Glutamatergic neuron (in vitro differentiated cells): ENCODE results near the gene DHX15. TPM values are rescaled to one million over a fixed set of nuclear protein-coding genes. Genes with fewer than 3 reads are reported as not detected.

Source experiments
- DNase-seq: peaks from one replicate; pipeline ENCODE4 v3.0.0; 2022
- H3K27ac Mint-ChIP-seq: one replicate; pipeline ENCODE4 v1.8.0; 2020; ENCODE audit warnings: mild to moderate bottlenecking, mixed read lengths, inconsistent platforms; ENCODE audit not compliant: unreplicated experiment
- H3K27me3 Mint-ChIP-seq: one replicate; pipeline ENCODE4 v1.8.0; 2020; ENCODE audit warnings: mild to moderate bottlenecking, moderate library complexity, mixed read lengths, inconsistent platforms; ENCODE audit not compliant: unreplicated experiment
- H3K36me3 Mint-ChIP-seq: one replicate; pipeline ENCODE4 v1.8.0; 2020; ENCODE audit warnings: mild to moderate bottlenecking, mixed read lengths, inconsistent platforms; ENCODE audit not compliant: unreplicated experiment
- H3K4me1 Mint-ChIP-seq: one replicate; pipeline ENCODE4 v1.8.0; 2020; ENCODE audit warnings: mild to moderate bottlenecking, low read depth, mixed read lengths, inconsistent platforms; ENCODE audit not compliant: unreplicated experiment
- H3K4me3 Mint-ChIP-seq: one replicate; pipeline ENCODE4 v1.8.0; 2020; ENCODE audit warnings: mild to moderate bottlenecking, mixed read lengths, inconsistent platforms; ENCODE audit not compliant: unreplicated experiment
- H3K9me3 Mint-ChIP-seq: one replicate; pipeline ENCODE4 v1.8.0; 2020; ENCODE audit warnings: mild to moderate bottlenecking, moderate library complexity, mixed read lengths, inconsistent platforms; ENCODE audit not compliant: unreplicated experiment
- CTCF ChIP-seq: fragments of 200-600 bp; sonication (generic); IDR thresholded peaks from one replicate; pipeline ENCODE4 v1.5.0; 2021; ENCODE audit not compliant: partially characterized antibody, unreplicated experiment
- total RNA-seq: library from RNA; stranded (reverse); fragmentation: NEBNext Ultra II Directional; extraction: Animal tissue kit (Norgen Biotek cat#: 25700); gene quantifications from one replicate; pipeline ENCODE4 v1.2.1, GENCODE V29; 2021; ENCODE audit not compliant: unreplicated experiment

DHX15 gene
- total RNA-seq, 1 donor from 2014 or later = 178 TPM

GRCh38 chr4:24624381-24624780, 40.0 kb upstream of the DHX15 start:
- no peaks in the 10 kb centered on the region for H3K9me3 Mint-ChIP-seq
- peaks cover 2% of the 10 kb centered on the region for H3K27me3 Mint-ChIP-seq
- peaks cover 10% of the 10 kb centered on the region for H3K36me3 Mint-ChIP-seq
- H3K4me3 Mint-ChIP-seq = no peak overlapping the region
- no peak for TF ChIP-seq CTCF
- no peaks in the 10 kb centered on the region for H3K4me1 Mint-ChIP-seq
- no peak for DNase-seq
- H3K27ac Mint-ChIP-seq = no peak overlapping the region

- Mint-ChIP-seq H3K27ac (no peak overlapping the region), H3K36me3 (peaks cover 15% of the 10 kb centered on the region), H3K4me1 (no peaks in the 10 kb centered on the region), H3K27me3 (peaks cover 2% of the 10 kb centered on the region), H3K4me3 (no peak overlapping the region), H3K9me3 (no peaks in the 10 kb centered on the region)
- DNase-seq = no peak
- no peak for TF ChIP-seq CTCF
These were observed 37.9 kb upstream of the DHX15 start for GRCh38 chr4:24622146-24622834.

- TF ChIP-seq CTCF = no peak
- peaks cover 2% of the 10 kb centered on the region for H3K27me3 Mint-ChIP-seq
- peaks cover 10% of the 10 kb centered on the region for H3K36me3 Mint-ChIP-seq
- H3K4me3 Mint-ChIP-seq = no peak overlapping the region
- no peak overlapping the region for H3K27ac Mint-ChIP-seq
- DNase-seq = no peak
- H3K4me1 Mint-ChIP-seq = no peaks in the 10 kb centered on the region
- H3K9me3 Mint-ChIP-seq = no peaks in the 10 kb centered on the region
These were observed 31.6 kb upstream of the DHX15 start for GRCh38 chr4:24615977-24616376.

GRCh38 chr4:24614881-24615280, 30.5 kb upstream of the DHX15 start:
- peaks cover 2% of the 10 kb centered on the region for H3K9me3 Mint-ChIP-seq
- H3K4me3 Mint-ChIP-seq = no peak overlapping the region

More at GRCh38 chr4:24614881-24615280, 30.5 kb upstream of the DHX15 start:
- no peaks in the 10 kb centered on the region for H3K4me1 Mint-ChIP-seq
- peaks cover 10% of the 10 kb centered on the region for H3K36me3 Mint-ChIP-seq
- TF ChIP-seq CTCF = no peak
- DNase-seq = no peak
- H3K27ac Mint-ChIP-seq = no peak overlapping the region
- H3K27me3 Mint-ChIP-seq = peaks cover 2% of the 10 kb centered on the region
